ENCODE data around the gene SAC3D1.

- TF ChIP-seq SIN3A (IDR thresholded peaks at IDR 0.05; ENCODE audit: borderline replicate concordance, insufficient read depth, low read depth, low read length) (no peak), CTCF (IDR thresholded peaks at IDR 0.05) (no peak), POLR2AphosphoS5 (IDR thresholded peaks at IDR 0.05; ENCODE audit: low read depth, low read length) (no peak), REST (IDR thresholded peaks at IDR 0.05; ENCODE audit: insufficient read depth in 1 of 2, low read depth in 2 of 2, low read length in 1 of 2) (no peak), TCF7L2 (IDR thresholded peaks at IDR 0.05; ENCODE audit: low read depth, low read length) (no peak)
Observed at GRCh38 chr11:65043881-65044501, 3.0 kb downstream of the SAC3D1 start.

All from Panc1 (cell line).